KMS-11 (cell line): ENCODE measurements around the gene HOXB3.

ENCODE experiments used
- H2AFZ ChIP-seq: fragments of 200-600 bp; sonication (generic); 2 replicates; pipeline ENCODE4 v1.6.1; 2016; ENCODE audit warnings: antibody characterized with exemption, mixed run types, low read depth
- H3K27ac ChIP-seq: fragments of 200-600 bp; sonication (generic); 2 replicates; pipeline ENCODE4 v1.6.1; 2016; ENCODE audit warnings: mild to moderate bottlenecking, mixed run types
- H3K27me3 ChIP-seq: fragments of 200-600 bp; sonication (generic); 2 replicates; pipeline ENCODE4 v1.6.1; 2017; ENCODE audit warnings: mild to moderate bottlenecking, low read depth, mixed run types, moderate library complexity; ENCODE audit not compliant: insufficient read depth
- H3K36me3 ChIP-seq: fragments of 200-600 bp; sonication (generic); 2 replicates; pipeline ENCODE4 v1.6.1; 2017; ENCODE audit warnings: mild to moderate bottlenecking, mixed run types; ENCODE audit not compliant: insufficient read depth
- H3K4me1 ChIP-seq: fragments of 200-600 bp; sonication (generic); 2 replicates; pipeline ENCODE4 v1.6.1; 2016; ENCODE audit warnings: mild to moderate bottlenecking, low read depth, mixed run types; ENCODE audit not compliant: poor library complexity, severe bottlenecking
- H3K4me2 ChIP-seq: fragments of 200-600 bp; sonication (generic); 2 replicates; pipeline ENCODE4 v1.7.0; 2016; ENCODE audit warnings: mild to moderate bottlenecking, mixed run types
- H3K4me3 ChIP-seq: fragments of 200-600 bp; sonication (generic); IDR thresholded peaks from 2 replicates; pipeline ENCODE4 v1.6.1; 2017; ENCODE audit warnings: low read depth, low read length, mixed read lengths; ENCODE audit not compliant: insufficient read depth
- H3K79me2 ChIP-seq: fragments of 200-600 bp; sonication (generic); 2 replicates; pipeline ENCODE4 v1.6.1; 2016; ENCODE audit warnings: low read depth, mixed run types; ENCODE audit not compliant: insufficient read depth
- H3K9ac ChIP-seq: fragments of 200-600 bp; sonication (generic); 2 replicates; pipeline ENCODE4 v1.6.1; 2016; ENCODE audit warnings: mild to moderate bottlenecking, mixed run types
- H4K20me1 ChIP-seq: fragments of 200-600 bp; sonication (generic); 2 replicates; pipeline ENCODE4 v1.6.1; 2016; ENCODE audit warnings: mild to moderate bottlenecking, mixed run types; ENCODE audit not compliant: insufficient read depth
- TF ChIP-seq, protein P1 (sequence below): fragments of 200-600 bp; sonication (generic); conservative IDR thresholded peaks from 2 replicates; pipeline ENCODE4 v1.6.1; 2017; ENCODE audit warnings: low read depth, mild to moderate bottlenecking, antibody characterized with exemption, low read length, moderate library complexity, mixed read lengths

HOXB3 gene

GRCh38 chr17:48549281-48549630, 40.8 kb downstream of the HOXB3 start:
- Histone ChIP-seq H4K20me1 (no peaks in the 10 kb centered on the region), H3K4me1 (no peaks in the 10 kb centered on the region), H3K79me2 (no peaks in the 10 kb centered on the region), H3K9ac (no peak overlapping the region), H3K4me2 (no peak overlapping the region), H3K27me3 (no peaks in the 10 kb centered on the region; the same call in 1 of the 2 replicates), H3K36me3 (no peaks in the 10 kb centered on the region), H3K27ac (no peak overlapping the region), H3K4me3 (no peak overlapping the region), H2AFZ (no peak overlapping the region)
- TF ChIP-seq, protein P1, sequence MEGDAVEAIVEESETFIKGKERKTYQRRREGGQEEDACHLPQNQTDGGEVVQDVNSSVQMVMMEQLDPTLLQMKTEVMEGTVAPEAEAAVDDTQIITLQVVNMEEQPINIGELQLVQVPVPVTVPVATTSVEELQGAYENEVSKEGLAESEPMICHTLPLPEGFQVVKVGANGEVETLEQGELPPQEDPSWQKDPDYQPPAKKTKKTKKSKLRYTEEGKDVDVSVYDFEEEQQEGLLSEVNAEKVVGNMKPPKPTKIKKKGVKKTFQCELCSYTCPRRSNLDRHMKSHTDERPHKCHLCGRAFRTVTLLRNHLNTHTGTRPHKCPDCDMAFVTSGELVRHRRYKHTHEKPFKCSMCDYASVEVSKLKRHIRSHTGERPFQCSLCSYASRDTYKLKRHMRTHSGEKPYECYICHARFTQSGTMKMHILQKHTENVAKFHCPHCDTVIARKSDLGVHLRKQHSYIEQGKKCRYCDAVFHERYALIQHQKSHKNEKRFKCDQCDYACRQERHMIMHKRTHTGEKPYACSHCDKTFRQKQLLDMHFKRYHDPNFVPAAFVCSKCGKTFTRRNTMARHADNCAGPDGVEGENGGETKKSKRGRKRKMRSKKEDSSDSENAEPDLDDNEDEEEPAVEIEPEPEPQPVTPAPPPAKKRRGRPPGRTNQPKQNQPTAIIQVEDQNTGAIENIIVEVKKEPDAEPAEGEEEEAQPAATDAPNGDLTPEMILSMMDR = no peak

- Histone ChIP-seq H3K79me2 (no peaks in the 10 kb centered on the region), H3K4me2 (no peak overlapping the region), H3K9ac (no peak overlapping the region), H3K36me3 (no peaks in the 10 kb centered on the region), H2AFZ (no peak overlapping the region), H3K27me3 (no peaks in the 10 kb centered on the region; the same call in 1 of the 2 replicates), H3K4me3 (no peak overlapping the region), H3K4me1 (no peaks in the 10 kb centered on the region), H3K27ac (no peak overlapping the region), H4K20me1 (no peaks in the 10 kb centered on the region)
- TF ChIP-seq, protein P1 = no peak
Measured at GRCh38 chr17:48548523-48549280, 41.3 kb downstream of the HOXB3 start.

DNA sequence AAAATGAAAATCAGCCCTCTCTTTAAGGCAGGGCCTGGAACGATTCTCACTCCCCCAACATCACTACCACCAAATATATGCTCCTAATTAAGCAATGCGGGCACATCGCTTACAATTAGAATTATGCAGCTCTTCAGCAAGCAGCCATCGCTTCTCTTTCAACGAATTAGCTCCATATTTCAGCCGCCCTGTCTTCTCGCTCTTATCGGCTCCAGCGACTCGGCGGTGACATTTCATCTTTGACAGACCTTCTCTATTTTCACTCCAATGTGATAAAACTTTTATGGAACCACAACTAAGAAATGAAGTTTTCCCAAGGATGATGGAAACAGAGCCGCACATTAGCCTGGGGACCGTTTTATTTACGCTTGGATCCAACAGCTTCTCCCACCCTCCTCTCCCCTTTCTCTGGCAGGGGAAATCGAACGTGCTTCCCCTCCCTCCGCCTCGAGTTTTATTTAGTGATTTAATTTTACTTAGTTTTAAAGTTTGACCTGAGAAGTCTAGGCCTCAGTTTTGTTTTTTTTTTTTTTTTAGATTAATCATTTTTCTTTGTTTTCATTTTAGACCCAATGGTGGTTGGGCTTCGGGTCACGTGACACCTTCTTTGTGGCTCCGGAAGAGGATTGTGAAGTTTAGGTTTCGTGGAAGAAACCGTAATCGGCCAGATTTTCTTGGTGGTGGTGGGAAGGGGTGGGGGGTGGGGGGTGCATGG, 42.1 kb downstream of the HOXB3 start:
- no peak overlapping the region for H3K9ac ChIP-seq
- H2AFZ ChIP-seq = no peak overlapping the region
- no peaks in the 10 kb centered on the region for H3K79me2 ChIP-seq
- H3K4me3 ChIP-seq = no peak overlapping the region
- no peaks in the 10 kb centered on the region for H3K4me1 ChIP-seq
- H3K27me3 ChIP-seq = peaks cover under 1% of the 10 kb centered on the region; the same call in 1 of the 2 replicates
- H3K27ac ChIP-seq = no peak overlapping the region
- TF ChIP-seq, protein P1 = no peak
- no peaks in the 10 kb centered on the region for H3K36me3 ChIP-seq
- H4K20me1 ChIP-seq = no peaks in the 10 kb centered on the region
- no peak overlapping the region for H3K4me2 ChIP-seq

- H3K4me1 ChIP-seq = no peaks in the 10 kb centered on the region
- H3K36me3 ChIP-seq = no peaks in the 10 kb centered on the region
- no peak overlapping the region for H3K4me2 ChIP-seq
- H3K79me2 ChIP-seq = no peaks in the 10 kb centered on the region
- no peaks in the 10 kb centered on the region for H4K20me1 ChIP-seq
- no peak overlapping the region for H2AFZ ChIP-seq
- H3K9ac ChIP-seq = no peak overlapping the region
- TF ChIP-seq, protein P1 = no peak
- peaks cover 7% of the 10 kb centered on the region; the same call in 1 of the 2 replicates for H3K27me3 ChIP-seq
- H3K27ac ChIP-seq = no peak overlapping the region
- no peak overlapping the region for H3K4me3 ChIP-seq
Measured at GRCh38 chr17:48546924-48547807, 42.9 kb downstream of the HOXB3 start.
